GM18505 (cell line): ENCODE data around the gene PIK3R1.

Experiments
- ATAC-seq: cut with Tn5 transposase; IDR thresholded peaks from one replicate; pipeline ENCODE4 v1.9.1; 2021; ENCODE audit not compliant: unreplicated experiment
- POLR2A ChIP-seq: IDR thresholded peaks from 4 replicates; pipeline ENCODE4 v1.6.1; 2011; ENCODE audit warnings: borderline replicate concordance; ENCODE audit not compliant: insufficient read depth, insufficient read length; ENCODE audit errors: extremely low read depth

The PIK3R1 gene

DNA sequence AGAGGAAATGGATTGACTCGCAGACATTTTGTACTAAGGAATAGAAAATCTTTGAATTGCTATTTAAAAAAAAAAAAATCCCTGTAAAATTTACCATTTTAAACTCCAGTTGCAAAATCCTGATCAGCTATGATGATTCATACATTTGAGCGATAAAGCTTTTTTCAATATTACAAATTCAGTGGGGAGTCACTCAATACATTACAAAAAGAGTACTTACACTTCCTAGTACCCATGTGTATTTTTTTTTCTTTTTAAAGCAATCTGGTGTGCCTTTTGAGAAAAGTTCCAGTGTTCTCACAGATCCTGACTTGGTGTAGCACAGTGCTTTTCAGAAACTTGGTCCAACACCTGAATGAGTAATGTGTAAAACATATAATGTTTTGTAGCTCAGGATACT, 54.3 kb downstream of the PIK3R1 start:
- ATAC-seq = no peak
- no peak for TF ChIP-seq POLR2A

DNA sequence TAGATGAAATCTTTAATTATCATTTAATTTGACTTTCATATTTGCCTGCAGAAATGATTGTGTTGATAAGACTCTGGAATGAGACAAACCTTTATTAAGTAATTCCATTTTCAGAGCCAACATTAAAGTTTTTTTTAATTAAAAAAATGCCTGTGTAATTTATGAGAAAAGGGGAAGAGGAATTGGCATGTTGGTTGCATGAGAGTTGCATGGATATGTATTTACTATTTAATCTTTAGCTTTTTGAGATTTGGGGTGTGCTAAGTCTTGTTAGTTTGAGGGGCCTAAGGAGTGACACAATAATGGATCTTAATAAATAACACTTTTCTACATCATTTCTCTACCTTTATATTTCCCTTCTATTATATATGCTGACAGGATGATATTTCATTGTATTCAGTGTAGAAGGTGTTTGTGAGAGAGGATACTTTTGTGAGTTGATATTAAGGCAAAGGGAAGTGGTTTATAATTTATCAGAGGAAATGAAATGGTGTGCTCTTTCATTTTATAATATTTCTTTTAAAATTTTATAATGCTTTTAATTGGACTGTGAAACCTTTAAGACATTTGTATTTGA, 54.9 kb downstream of the PIK3R1 start:
- no peak for ATAC-seq
- TF ChIP-seq POLR2A = no peak

DNA sequence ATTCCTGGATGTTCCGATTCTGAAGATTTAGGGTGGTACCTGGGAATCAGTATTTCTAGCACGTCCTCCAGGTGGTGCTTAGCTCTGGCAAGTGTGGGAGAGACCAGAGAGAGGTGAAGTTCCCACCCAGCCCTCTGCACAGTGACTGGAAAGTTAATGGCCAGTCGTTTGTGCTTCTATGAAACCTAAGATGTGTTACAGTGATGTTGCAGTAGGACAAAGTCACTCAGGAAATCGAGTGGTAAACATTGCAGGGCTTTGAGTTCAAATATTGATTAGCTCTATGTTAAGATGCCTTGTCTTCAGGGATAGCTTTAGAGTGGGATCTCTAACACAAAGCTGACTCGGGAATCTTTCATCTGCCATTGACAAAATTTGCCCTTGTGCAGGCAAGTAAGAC, 55.6 kb downstream of the PIK3R1 start:
- no peak for ATAC-seq
- no peak for TF ChIP-seq POLR2A

DNA sequence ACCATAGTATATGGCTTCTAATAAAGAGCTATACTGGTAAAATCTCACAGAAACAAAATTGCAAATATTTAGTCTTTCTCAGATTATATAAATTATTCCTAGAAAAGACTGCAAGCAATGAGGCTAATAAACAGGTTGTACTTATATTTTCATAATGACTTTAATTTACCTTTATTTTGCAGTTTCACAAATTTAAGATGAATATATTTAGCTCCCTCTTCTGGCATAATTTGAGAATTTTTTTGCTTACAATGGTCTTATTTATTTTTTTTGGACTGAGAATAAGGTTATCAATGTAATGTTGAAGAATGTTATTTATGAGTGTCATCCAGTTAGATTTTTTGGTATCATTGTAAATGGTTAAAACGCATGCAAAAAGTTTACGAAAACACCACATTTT, 56.7 kb downstream of the PIK3R1 start:
- no peak for TF ChIP-seq POLR2A
- ATAC-seq = no peak

DNA sequence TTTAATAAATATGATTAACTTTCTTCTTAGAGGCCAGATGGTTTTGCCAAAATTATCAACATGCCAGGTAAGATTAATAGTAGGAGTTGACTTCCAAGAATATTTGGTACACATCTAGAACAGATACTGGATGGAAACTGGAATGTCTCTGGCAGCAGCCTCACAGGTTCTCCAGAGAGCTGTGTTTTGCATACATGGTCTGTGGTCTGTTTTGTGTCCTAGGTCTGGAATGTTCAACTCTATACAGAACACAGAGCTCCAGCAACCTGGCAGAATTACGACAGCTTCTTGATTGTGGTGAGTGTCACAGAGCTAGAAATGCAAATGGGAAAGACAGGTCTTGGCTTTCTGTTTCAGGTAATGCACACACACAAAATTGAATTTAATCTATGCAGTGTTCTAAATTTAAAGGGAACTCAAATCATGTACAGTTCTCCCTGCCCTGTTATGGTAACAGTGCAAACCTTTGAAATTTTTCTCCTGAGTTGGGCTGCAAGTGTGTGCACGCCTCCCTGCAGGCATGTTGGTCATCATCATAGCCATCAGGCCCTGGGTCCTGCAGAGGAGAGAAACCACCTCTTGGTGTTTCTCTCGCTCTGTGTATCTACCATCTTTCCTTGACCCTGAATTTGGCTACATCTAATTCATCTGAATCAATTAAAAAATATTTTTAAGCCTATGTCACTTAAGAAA, 58.3 kb downstream of the PIK3R1 start:
- no peak for ATAC-seq
- TF ChIP-seq POLR2A = no peak

DNA sequence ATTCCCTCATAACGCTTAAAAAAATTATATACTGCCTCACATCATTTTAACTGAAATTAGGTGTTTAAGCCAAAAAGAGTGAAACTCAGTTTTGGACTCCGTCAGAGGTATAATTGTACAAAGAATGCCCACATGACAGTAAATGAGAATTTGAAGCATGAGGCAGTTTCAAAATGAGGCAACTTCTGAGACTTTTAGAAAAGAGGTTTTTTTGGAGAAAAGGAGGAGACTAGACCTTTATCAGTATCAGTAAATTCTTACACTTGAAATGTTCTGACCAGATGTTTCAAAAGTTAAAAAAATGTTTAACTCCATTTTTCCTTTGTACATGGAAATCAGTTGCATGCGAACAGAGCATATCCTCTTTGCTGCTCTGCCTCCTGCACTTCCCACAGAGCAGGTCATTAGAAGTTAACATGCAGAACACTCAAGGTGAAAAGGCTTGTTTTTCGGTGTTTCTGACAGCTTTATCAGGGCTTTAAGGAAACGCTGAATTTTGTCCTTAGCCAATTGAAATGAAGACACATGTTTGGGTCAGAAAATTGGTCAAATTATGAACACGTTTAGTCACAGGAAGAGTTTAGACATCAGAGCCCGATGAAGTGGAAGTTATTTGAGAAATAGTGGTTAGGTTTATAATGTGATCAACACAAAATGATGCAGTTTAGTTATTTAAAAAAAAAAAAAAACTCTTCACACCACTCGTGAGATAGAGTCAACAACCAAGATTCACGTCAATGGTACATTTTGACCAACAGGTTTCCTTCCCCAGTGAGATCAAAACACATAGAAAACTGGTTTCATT, 59.5 kb downstream of the PIK3R1 start:
- ATAC-seq = no peak
- no peak for TF ChIP-seq POLR2A

DNA sequence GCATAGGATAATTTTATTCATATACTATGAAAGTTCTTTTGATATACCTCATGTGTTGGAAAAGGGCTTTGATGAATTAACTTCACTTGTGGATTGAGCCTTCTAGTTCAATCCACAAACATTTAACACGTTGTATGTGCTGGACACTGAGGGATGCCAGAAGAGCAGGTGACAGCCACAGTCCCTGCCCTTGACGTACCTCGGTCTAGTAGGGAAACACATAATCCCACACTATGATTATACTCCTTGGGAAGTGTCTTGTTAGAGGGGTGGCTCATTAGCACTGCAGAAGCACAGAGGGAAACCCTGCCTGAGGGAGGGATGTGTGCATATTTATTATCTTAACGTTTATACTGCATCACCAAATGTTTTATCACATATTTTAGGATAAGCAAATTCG, 61.2 kb downstream of the PIK3R1 start:
- TF ChIP-seq POLR2A = no peak
- ATAC-seq = no peak

DNA sequence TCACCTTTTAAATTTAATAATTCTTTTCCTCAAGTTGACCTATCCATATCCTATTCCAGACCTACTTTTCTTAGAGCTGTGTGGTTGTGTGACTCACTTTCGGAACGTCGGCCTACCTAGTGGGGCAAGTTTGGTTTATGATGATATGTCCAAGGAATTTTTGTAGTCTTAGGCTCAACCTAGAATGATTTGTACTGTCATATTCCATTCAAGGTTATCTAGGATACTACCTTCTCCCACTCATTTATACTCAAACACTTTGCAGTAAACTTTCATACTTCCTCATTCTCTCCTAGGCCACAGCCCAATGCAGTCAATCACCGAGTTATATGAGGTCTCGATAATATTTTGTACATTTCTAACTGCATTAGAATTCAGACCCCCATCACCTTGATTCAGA, 61.9 kb downstream of the PIK3R1 start:
- ATAC-seq = no peak
- TF ChIP-seq POLR2A = no peak

DNA sequence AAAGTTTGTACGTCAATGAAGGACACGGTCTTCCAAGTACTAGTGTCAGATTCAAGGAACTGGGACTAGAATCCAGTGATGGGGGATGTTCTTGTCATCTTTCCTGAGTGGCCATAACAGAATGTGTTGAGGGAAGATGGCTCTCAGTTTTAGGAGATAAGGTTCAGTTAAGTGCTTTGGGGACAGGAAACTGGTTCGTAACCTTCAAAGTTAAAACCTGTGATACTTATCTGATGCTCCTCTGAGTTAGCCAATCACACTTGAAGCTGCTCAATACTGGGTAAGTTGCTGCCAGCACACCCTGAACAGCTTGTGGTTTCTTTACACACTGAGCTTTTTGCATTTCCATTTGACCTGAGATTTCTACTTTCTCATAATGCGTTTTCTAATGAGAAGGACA, 64.4 kb downstream of the PIK3R1 start:
- TF ChIP-seq POLR2A = no peak
- ATAC-seq = no peak

DNA sequence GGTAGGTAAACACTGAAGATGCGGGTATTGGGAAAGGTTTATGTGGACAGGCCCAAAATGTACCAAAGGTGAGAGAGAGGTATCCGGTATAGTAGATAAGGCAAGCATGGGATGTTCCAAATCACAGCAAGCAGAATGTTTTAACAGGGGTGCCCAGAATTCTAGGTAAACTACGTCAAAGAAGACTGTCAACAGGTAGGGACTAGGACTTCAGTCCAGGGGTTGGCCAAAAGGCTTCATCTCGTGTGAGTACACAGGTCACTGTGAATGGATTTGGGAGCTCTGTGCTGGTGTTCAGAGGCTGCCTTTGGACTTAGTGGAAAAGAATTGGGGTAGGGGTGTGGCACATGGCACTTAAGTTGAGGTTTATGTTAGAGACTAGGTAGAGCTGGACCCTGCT, 66.4 kb downstream of the PIK3R1 start:
- no peak for TF ChIP-seq POLR2A

DNA sequence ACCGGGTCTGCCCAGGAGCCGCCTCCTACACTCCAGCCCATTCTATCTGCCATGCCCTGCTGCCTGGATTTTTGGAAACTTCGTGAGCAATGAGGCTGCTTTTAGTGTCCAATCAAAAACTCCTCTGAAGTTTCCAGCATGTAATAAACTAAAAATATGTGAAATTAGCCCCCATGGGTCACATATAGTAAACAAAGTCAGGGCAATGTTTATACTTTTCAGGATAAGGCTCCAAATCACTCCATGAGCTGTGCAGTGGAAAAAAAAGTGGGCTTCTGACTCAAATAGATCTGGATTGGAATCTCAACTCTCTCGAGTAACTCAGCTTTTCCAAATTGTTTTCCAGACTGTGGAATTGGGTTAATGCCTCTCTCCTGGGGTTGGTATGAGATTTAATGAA, 68.2 kb downstream of the PIK3R1 start:
- TF ChIP-seq POLR2A = no peak
- no peak for ATAC-seq

More for the DNA sequence above, 66.4 kb downstream of the PIK3R1 start:
- no peak for ATAC-seq

DNA sequence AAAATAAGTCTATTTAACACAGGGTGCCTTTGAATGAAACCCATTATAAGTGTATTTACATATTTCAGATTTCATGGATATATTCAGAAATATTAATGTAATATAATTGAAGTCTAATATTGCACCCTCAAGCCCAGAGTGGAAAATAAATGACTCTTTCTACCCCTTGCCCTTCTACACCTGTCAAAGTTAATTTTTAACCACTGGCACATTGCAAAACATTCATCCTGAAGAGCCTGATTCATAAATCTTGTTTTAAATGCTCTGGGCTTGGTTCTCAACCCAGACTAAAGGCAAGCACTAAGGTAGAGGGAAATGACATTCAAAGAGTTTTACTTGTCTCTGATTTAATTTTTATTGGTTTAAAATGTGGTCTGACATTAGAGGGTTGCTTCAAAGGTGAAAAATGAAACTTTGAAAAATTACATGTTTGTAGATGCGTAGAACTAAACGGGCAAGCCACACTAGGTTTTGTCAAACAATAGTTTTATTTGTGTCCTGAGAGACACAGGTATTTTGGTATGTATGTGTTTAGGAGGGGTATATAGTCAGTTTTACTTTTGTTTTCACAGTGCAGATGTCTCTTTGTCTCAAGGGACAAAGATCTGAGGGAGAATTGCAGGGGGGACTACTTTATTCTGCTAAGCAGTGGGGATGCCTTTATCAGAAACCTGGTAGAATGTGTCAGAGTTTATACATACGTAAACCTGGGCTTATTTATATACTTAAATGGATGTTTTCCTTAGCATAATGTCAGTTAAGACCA, 69.7 kb downstream of the PIK3R1 start:
- no peak for TF ChIP-seq POLR2A
- no peak for ATAC-seq
